Amniotic epithelial cell (primary cell): ENCODE data around the gene RAPGEF2.
"Not testable (repeated sequence)": the region's sequence is repeated elsewhere in the genome, so short reads cannot be mapped to it uniquely, and the experiment has no call there.

Source experiments
- DNase-seq: peaks from one replicate; pipeline ENCODE4 v3.0.0-alpha.2; 2010; ENCODE audit warnings: low read depth

RAPGEF2 gene

GRCh38 chr4:159098482-159099127 is 4.3 kb upstream of the RAPGEF2 start:
- no peak for DNase-seq

- no peak for DNase-seq
Observed at GRCh38 chr4:159101988-159102621, 774 bp upstream of the RAPGEF2 start.

DNA sequence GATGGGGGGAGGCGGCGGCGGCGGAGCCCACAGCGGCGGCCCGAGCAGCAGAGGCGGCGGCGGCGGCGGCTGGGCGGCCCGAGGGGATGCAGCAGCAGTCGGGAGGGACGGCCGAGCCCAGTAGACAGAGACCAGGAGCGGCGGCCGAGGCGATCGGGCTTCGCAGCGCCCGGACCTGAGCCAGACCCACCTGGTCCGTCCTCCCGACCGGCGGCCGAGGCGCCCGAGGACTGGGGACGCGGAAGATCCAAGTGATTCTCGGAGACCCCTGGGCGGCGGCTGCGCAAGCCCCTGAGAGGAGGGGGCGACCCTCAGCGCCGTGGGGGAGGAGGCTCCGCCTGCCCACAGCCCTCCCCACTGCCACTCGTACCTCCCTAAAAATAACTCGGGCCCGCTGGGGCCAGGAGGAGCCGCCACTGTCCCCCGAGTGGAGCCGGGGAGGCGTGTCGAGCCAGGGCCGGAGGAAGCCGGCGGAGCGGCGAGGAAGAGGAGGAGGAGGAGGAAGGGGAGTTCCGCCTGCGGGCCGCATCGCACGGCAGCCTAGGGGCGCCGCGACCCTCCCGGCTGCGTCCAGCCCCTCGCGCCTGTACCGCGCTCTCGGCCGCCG is 608 bp downstream of the RAPGEF2 start:
- peak; percentile 7 for DNase-seq

GRCh38 chr4:159104694-159105414 is 2.0 kb downstream of the RAPGEF2 start:
- peak; percentile 46 for DNase-seq

- DNase-seq, result peak; percentile 22
Observed at GRCh38 chr4:159105761-159106243, 2.9 kb downstream of the RAPGEF2 start.

GRCh38 chr4:159106636-159107035 is 3.8 kb downstream of the RAPGEF2 start:
- DNase-seq, result no peak

- peak; percentile 30 for DNase-seq
Observed at GRCh38 chr4:159107203-159107925, 4.5 kb downstream of the RAPGEF2 start.

DNA sequence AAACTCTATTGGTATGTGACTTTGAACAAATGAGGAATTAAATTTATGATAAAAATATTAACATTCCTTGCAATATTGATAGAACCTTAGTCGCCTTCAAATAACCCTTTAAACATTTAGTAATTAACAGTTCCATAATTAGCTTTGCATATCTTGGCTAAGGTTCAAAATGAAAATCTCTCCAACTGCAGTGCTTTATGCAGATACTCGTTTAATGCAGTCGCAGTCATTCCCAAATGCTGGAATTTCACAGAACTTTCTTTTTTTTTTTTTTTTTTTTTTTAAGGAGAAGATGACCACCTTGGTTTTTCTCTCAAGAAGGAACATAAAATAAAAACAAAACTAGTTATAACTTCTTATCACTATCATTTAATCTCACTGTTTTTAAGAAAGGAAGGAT is 5.2 kb downstream of the RAPGEF2 start:
- no peak for DNase-seq

GRCh38 chr4:159110961-159111360 is 8.1 kb downstream of the RAPGEF2 start:
- no peak for DNase-seq

DNA sequence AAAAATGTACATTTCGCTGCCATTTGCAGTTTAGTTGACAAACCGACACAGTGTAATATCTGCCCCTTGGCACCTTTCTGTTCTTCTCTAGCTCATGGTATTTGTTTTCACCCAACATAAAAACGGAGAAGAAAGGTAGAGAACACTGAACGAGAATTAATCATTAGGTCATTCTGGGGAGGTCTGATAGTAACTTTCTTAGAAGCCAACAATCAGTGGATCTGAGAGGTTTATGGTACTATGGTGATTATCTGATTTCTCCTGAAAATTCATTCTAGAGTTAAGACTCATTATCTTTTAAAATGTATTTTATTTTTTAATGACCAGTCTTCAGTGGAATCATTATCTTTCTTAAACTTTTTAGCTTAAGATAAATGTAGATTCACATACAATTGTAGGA is 8.5 kb downstream of the RAPGEF2 start:
- DNase-seq, result no peak

DNA sequence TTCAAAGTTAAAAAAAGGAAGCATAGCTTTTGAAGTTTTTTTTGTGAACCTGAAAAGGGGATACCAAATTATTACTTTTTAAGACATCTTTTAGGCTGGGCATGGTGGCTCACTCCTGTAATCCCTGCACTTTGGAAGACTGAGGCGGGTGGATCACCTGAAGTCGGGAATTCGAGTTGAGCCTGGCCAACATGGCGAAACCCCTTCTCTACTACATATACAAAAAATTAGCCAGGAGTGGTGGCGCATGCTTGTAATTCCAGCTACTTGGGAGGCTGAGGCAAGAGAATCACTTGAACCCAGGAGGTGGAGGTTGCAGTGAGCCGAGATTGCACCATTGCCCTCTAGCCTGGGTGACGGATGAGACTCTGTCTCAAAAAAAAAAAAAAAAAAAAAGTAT is 10.5 kb downstream of the RAPGEF2 start:
- DNase-seq, result not testable (repeated sequence)

GRCh38 chr4:159116098-159116497 is 13.2 kb downstream of the RAPGEF2 start:
- not testable (repeated sequence) for DNase-seq

GRCh38 chr4:159116693-159117092 is 13.8 kb downstream of the RAPGEF2 start:
- not testable (repeated sequence) for DNase-seq

GRCh38 chr4:159117564-159117963 is 14.7 kb downstream of the RAPGEF2 start:
- no peak for DNase-seq

DNA sequence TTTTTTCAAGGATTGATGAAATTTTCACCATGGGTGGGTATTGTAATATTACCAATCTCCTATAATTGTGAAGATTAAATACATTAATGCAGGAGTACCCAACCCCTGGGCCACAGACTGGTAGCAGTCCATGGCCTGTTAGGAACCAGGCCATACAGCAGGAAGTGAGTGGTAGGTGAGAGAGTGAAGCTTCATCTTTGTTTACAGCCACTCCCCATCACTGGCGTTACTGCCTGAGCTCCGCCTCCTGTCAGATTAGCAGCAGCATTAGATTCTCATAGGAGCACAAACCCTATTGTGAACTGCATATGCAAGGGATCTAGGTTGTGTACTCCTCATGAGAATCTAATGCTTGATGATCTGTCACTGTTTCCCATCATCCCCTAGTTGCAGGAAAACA is 15.1 kb downstream of the RAPGEF2 start:
- DNase-seq, result no peak

- DNase-seq, result no peak
Observed at GRCh38 chr4:159121371-159121770, 18.5 kb downstream of the RAPGEF2 start.

DNA sequence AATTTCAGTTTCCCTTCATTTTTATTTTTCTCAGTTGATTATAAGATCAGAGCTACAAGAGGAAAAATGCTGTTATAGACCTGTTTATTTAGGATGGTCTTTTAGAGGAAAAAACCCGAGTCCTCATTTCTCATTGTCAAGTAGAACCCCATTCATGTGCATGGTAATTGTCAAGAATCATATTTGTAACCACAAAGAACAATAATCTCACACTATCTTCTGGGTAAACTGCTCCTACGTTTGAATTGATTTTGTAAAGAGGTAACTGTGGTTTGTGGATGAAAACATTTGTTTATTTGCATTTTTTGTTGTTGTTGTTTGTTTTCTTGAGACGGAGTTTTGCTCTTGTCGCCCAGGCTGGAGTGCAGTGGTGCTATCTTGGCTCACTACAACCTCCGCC is 23.8 kb downstream of the RAPGEF2 start:
- no peak for DNase-seq

DNA sequence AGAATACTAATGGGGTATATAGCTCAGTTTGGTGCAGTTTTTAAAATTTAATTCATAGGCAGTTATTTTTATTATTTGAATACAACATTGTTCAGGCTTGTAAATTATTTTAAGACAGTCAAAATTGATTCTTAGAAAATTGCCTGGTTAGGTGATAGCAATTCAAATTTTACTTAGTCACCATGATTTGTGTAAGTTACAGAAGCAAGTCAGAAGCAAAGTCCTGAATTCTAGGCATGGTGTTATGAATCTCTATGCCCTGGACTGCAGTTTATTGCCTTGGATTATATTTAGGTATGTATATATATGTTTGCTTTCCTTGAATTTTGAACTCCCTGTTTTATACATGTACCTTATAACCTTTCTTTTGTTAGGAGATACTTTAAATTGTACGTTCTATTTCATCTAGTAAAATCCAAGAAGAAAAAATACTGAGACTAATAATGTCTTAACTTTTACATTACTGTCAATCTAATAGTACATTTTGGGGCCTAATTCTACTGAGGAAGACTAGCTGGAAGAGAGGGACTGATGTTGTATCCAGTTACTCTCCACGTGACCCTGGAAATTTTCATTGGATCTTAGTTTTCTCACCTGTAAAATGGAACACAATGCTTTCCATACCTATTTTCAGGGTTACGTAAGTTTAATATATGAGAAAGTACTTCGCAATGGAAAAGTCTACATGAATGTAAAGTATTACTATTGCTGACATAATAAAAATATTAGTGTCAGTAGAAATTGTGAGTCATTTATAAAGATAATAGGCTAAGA is 25.1 kb downstream of the RAPGEF2 start:
- no peak for DNase-seq

DNA sequence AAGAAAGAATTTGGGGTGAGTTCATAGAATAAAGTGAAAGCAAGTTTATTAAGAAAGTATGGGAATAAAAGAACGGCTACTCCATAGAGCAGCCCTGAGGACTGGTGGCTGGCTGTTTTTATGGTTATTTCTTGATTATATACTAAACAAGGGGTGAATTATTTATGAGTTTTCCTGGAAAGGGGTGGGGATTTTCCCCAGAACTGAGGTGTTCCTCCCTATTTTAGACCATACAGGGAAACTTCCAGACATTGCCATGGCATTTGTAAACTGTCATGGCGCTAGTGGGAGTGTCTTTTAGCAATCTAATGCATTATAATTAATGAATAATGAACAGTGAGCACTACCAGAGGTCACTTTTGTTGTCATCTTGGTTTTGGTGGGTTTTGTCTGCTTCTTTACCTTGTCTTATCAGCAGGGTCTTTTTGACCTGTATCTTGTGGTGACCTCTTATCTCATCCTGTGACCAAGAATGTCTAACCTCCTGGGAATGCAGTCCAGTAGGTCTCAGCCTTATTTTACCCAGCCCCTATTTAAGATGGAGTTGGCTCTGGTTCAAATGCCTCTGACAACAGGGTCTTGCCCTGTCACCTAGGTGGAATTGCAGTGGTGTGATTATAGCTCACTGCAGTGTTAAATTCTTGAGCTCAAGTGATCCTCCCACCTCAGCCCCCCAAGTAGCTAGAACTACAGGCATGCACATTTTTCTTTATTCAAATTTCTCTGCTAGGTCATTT is 27.1 kb downstream of the RAPGEF2 start:
- no peak for DNase-seq

DNA sequence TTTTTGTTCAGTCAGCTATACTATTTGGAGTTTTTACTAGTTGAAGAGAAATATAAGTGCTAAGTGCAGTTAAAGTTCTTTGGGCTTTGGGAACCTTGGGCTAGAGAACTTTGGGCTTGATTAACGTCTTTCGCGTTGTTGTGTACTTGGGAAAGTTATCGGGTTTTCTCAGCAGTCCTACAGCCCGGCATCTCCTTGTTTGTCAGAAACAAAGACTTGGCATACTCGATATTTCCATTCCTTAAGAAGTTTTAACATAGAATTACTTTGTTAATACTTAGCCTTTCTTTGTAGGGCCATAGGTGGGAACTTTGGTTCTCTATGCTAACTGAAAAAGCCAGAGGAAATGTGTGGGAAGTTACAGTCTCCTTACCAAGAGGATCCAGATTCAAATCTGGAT is 28.7 kb downstream of the RAPGEF2 start:
- no peak for DNase-seq

DNA sequence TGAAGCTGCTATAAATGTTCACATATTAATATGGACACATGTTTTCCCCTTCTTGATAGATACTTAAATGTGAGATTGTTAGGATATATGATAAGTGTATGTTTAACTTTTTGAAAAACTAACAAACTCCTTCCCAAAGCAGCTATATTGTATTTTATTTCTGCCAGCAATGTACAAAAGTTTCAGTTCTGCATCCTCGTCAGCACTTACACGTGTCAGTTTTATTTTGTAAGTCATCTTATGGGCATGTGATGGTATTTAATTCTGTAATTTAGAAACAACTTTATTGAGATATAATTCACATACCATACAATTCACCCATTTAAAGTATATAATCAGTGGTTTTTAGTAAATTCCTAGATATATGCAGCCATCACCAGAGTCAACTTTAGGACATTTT is 31.6 kb downstream of the RAPGEF2 start:
- no peak for DNase-seq
